GM18909 (cell line): ENCODE measurements around the gene P4HTM.

Experiments
- ATAC-seq: cut with Tn5 transposase; IDR thresholded peaks from one replicate; pipeline ENCODE4 v1.9.1; 2021; ENCODE audit warnings: mild to moderate bottlenecking; ENCODE audit not compliant: unreplicated experiment, poor library complexity

P4HTM gene, protein sequence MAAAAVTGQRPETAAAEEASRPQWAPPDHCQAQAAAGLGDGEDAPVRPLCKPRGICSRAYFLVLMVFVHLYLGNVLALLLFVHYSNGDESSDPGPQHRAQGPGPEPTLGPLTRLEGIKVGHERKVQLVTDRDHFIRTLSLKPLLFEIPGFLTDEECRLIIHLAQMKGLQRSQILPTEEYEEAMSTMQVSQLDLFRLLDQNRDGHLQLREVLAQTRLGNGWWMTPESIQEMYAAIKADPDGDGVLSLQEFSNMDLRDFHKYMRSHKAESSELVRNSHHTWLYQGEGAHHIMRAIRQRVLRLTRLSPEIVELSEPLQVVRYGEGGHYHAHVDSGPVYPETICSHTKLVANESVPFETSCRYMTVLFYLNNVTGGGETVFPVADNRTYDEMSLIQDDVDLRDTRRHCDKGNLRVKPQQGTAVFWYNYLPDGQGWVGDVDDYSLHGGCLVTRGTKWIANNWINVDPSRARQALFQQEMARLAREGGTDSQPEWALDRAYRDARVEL

DNA sequence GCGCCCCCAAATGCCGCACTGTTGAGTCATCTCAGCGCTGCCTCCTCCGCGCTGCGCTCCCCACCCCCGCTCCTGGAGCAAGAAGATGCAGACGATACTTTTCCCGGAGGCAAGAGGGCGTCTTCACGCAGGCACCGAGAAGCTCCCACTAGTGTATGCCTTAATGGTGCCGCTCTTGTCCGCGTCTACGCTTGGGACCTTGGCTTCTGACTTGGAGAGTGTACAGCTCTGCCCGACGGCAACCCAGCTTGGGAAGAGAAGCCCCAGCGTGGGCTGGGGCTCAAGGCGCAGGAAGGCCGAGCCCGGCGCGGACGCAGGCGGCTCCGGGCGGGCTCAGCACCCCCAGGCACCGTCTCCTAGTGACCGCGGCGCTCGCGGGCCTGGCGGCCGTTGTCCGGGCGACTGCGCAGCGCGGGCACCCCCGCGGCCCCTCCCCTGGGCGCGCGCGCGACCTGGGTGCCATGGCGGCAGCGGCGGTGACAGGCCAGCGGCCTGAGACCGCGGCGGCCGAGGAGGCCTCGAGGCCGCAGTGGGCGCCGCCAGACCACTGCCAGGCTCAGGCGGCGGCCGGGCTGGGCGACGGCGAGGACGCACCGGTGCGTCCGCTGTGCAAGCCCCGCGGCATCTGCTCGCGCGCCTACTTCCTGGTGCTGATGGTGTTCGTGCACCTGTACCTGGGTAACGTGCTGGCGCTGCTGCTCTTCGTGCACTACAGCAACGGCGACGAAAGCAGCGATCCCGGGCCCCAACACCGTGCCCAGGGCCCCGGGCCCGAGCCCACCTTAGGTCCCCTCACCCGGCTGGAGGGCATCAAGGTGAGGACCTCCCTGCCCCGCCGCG is at the start of gene P4HTM:
TSS of gene P4HTM (plus strand) at position 446 of the 840 bp plus-strand sequence. CDS start at position 462, 16 bp downstream.
- ATAC-seq, result peak; percentile 49

DNA sequence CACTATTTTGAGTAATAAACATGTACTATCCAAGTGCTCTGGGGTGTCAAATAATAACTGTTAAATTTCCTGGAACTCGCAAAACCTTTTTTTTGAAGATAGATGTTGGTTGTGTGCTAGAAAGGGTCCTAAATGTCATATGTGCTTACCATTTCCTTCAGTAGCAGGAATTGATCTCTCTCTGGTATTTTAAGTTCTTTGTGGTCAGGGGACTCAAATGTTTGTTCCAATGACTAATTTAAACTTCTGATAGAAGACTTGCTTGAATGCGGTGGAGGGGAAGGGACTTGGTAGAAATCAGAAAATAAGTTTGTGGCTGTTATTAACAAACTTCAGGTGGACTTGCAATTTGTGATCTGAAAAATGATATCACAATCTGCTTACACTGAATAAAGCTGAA is 44.6 kb upstream of the P4HTM start:
- ATAC-seq, result no peak

DNA sequence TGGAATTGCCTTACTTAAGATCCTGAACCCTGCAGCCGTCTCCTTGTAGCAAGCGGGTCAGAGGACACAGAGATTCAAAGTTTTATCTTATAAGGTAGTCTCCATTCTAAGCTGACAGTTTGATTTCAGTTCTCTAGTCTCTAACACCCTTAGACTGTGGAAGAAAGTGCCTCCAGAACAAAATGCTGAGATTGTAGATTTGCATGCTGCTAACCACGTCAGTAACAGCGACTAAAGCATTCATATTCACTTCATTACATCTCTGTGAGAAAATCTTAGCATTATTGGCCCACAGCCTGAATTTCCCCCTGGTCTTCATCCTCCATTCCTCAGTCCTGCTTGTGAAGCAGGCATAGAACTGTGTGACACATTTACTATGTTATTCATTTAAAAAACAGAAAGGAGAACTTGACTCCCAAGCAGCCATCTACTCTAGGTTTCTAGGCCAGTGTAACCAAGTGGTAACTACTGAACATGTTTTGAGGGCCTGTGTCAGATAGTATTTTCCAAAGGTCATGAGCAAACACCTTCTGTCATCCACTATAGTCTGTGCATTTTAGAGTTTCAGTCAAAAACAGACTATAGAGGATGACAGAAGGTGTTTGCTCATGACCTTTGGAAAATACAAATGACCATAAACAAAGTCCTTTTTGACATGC is 44.0 kb upstream of the P4HTM start:
- no peak for ATAC-seq

GRCh38 chr3:48949376-48949717 is 40.7 kb upstream of the P4HTM start:
- ATAC-seq, result no peak

DNA sequence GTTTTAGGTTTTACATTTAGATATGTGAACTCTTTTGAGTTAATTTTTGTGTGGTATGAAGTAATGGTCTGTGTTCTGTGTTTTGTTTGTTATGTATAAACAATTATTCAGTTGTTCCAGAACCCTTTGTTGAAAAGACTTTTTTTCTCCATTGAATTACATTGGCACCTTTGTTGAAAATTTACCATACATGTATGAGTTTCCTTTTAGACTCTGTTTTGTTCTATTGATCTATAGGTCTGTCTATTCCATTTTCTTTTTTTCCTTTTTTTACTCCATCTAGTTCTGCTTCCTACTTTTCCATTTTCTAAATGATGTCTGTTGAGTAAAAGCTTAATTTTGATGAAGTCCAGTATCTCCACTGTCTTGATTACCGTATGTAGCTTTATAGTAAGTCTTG is 40.0 kb upstream of the P4HTM start:
- ATAC-seq, result no peak

DNA sequence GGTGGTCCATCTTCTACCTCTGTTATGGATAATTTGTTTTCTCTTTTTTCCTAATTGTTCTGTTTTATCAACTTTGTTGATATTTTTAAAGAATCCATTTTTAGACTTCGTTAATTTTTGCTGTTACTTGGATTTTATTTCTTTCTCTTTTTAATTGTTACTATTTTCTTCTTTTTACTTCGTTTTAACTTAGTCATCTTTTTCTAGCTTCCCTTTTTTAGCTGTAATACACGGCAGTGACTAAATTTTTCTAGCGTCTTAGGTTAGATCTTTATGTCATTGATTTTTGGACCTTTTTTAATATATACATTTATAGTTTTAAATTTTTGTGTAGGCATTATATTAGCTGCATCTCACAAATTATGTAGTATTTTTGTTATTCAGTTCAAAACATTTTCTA is 38.3 kb upstream of the P4HTM start:
- no peak for ATAC-seq

- ATAC-seq, result no peak
Observed at GRCh38 chr3:48952510-48953118, 37.4 kb upstream of the P4HTM start.

DNA sequence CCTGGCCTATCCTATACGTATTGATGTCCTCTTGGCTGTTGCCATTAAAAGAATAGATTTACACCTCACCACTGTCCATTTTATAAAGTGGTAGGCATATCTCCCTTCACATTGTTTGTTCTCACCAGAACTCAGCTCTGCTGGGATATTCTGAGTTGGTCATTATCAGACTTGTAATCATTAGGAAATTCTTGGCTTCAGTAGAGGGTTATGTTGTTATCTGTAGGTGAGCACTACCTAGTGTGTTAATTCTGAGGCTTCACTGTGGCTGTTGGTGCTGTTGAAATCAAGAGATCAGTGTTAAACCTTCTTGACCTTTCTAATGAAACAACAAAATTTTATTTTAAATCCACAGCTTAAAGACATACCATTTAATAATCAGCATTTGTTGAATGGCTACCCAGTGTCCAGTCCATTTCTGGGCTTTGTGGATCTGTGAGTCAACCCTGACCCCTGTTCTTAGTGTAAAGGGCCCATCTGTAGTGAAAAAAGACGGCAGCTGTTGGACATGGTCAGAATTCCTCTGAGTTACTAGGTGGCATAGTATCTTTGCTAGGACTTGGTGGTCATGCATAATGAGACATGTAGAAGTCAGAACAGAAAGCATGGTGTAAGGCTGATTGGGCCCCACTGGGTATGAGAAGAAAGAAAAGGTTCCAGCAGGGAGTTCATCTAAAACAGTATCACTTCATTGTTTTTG is 32.9 kb upstream of the P4HTM start:
- ATAC-seq, result no peak

DNA sequence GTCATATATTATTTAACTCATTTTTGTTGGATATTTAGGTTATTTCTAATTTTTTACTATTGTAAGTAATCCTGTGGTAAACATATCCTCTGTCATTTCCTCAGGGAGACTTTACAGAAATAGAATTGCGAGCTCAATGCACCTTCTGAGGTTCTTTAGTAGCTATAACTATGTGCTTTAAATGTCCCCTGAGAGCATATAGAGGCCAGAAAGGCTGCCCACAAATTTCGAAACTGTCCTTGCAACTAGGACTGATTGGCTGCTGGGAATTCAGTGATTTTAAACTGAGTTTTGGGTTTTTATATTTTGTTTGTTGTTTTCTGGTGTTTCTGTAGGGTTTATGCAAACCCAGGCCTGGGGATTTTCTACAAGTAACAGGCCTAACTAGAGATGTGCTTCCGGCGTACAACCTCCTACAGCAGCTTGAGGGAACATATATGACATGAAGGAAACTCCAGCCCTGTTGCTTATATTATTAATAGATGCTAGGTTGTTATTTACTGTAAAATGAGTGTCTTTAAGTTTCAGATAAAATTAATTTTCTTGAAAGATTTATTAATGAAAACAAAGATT is 29.1 kb upstream of the P4HTM start:
- ATAC-seq, result no peak

- no peak for ATAC-seq
Observed at GRCh38 chr3:48962340-48962739, 27.7 kb upstream of the P4HTM start.

GRCh38 chr3:48962939-48963338 is 27.1 kb upstream of the P4HTM start:
- no peak for ATAC-seq

- ATAC-seq, result no peak
Observed at GRCh38 chr3:48963591-48963990, 26.4 kb upstream of the P4HTM start.

DNA sequence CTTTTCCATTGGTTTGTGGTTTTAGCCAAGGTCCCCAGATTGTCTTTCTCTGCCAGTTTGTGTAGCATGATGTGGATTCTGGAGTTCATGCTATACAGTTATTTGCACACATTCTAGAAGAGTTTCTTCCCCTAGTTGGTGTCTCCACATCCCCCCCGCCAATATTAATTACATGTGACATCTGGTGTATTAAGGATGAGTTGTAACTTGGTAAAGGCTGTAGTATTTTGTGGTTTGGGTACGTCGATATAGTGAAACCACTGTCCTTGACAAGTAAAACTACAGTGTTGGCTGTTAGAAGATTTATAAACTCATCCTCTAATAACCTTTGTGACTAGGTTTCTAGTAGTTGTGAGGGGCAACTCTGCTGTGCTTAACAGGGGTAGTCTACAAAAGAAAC is 23.7 kb upstream of the P4HTM start:
- ATAC-seq, result no peak

- ATAC-seq, result no peak
Observed at GRCh38 chr3:48966876-48967361, 23.1 kb upstream of the P4HTM start.

GRCh38 chr3:48970586-48970985 is 19.5 kb upstream of the P4HTM start:
- no peak for ATAC-seq

- ATAC-seq, result no peak
Observed at GRCh38 chr3:48974076-48974864, 15.8 kb upstream of the P4HTM start.

DNA sequence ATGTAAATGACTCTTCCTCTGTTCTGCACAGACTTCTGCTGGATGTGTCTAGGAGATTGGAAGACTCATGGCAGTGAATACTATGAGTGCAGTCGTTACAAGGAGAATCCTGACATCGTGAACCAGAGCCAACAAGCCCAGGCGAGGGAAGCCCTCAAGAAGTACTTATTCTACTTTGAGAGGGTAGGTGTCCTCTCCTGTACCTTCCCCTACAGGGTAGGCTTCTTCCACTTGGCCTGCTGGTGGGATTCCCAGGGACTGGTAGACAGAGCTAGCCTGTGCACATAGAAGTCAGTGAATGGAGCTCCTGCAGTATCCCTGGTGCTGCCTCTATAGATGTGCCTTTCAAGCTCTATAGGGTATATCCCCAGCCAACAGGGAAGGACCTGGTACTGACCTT is 10.6 kb upstream of the P4HTM start:
- ATAC-seq, result no peak

GRCh38 chr3:48980295-48980694 is 9.7 kb upstream of the P4HTM start:
- no peak for ATAC-seq

- no peak for ATAC-seq
Observed at GRCh38 chr3:48982016-48982415, 8.0 kb upstream of the P4HTM start.
